Measurements from ENCODE around the gene LCN2.

Gene LCN2

DNA sequence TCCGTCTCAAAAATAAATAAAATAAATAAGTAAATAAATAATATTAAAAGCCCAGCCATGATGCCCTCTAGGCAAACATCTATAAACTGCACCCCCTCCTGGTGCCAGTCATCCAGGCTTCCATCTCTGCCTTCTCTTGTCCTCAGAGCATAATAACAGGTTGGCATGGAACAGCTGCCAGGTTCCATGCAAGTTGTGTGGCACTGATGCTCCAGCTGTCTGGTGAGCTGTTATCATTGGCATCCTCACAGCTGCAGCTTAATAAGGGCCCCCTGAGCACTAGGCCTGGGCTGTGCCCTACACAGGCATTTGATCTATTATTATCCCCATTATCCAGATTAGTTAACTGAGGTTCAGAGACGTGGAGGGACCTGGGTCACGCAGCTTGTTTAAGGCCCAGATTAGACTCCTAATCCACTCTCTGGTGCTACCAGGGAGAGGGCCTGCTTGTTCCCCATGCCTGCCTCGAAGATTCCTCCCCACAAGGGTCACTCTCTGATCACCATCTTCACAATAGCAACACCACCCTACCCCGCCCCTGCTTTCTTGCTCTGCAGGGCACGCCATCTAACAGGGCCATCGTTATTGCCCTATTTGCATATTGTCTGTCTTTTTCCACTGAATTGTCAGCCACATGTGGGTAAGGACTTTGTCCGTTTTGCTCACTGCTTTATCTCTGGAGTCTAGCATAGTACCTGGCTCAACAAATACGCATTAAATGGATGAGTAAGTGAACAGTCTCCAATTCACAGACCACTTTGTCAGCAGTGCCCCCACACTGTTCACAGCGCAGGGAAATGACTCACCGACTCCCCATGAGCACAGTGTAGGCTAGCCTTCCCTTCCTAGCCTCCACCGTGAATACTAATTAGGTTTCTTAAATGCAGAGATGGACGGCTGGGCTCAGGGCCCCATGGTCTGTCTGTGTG lies 52.5 kb downstream of the LCN2 start:
- Histone ChIP-seq H3K4me1 (ENCODE audit: control insufficient read depth, insufficient read depth, low read length) (peaks cover 5% of the 10 kb centered on the region), H3K27me3 (ENCODE audit: control insufficient read depth, insufficient read depth, low read length, poor library complexity, severe bottlenecking) (no peaks in the 10 kb centered on the region), H3K4me3 (ENCODE audit: insufficient read depth, low read depth, low read length) (no peak overlapping the region), H3K36me3 (ENCODE audit: control insufficient read depth, insufficient read depth, low read length) (no peaks in the 10 kb centered on the region), H3K9me3 (ENCODE audit: control insufficient read depth, low read length) (no peaks in the 10 kb centered on the region), H3K27ac (ENCODE audit: insufficient read depth, low read depth, low read length, poor library complexity, severe bottlenecking) (no peak overlapping the region)
- 76 to 77% methylated on average over 12 of the region's 13 CpGs for WGBS, 2 experiments

DNA sequence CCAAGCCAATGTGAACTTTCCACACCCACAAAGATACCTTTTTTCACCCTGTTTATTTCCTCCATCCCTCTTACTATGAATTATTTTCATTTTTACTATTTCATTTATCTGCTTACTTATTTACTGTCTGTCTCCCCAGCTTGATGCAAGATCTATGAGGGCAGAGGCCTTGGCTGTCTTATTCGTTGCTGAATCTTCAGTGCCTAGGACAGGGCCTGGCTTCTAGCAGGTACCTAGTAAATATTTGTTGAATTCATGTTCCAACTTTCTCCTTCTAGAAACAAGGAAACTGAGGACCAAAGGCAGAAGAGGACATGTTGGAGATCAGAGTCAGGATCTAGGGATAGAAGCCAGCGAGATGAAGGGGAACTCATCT lies 53.4 kb downstream of the LCN2 start:
- Histone ChIP-seq H3K36me3 (ENCODE audit: control insufficient read depth, insufficient read depth, low read length) (no peaks in the 10 kb centered on the region), H3K27me3 (ENCODE audit: control insufficient read depth, insufficient read depth, low read length, poor library complexity, severe bottlenecking) (no peaks in the 10 kb centered on the region), H3K4me1 (ENCODE audit: control insufficient read depth, insufficient read depth, low read length) (peaks cover 5% of the 10 kb centered on the region), H3K4me3 (ENCODE audit: insufficient read depth, low read depth, low read length) (no peak overlapping the region), H3K27ac (ENCODE audit: insufficient read depth, low read depth, low read length, poor library complexity, severe bottlenecking) (no peak overlapping the region), H3K9me3 (ENCODE audit: control insufficient read depth, low read length) (no peaks in the 10 kb centered on the region)
- 55 to 56% methylated on average over 2 of the region's 2 CpGs for WGBS, 2 experiments

Data from ectodermal cell (in vitro differentiated cells).